GM23248 (cell line): Measurements from ENCODE around the gene RNF126.

Experiments used
- EZH2 ChIP-seq: fragments of 200-600 bp; sonication (generic); IDR thresholded peaks from 2 replicates; pipeline ENCODE4 v1.6.1; 2018; ENCODE audit warnings: antibody characterized with exemption, mild to moderate bottlenecking; ENCODE audit not compliant: insufficient read depth, poor library complexity, severe bottlenecking
- EZH2phosphoT487 ChIP-seq: fragments of 200-600 bp; sonication (generic); IDR thresholded peaks from 2 replicates; pipeline ENCODE4 v1.6.1; 2018; ENCODE audit warnings: antibody characterized with exemption, moderate library complexity, mild to moderate bottlenecking, low read depth; ENCODE audit not compliant: insufficient read depth

- TF ChIP-seq EZH2phosphoT487: no peak
- TF ChIP-seq EZH2: no peak
Measured at GRCh38 chr19:656751-657559, 6.1 kb downstream of the RNF126 start.
